H1 (cell line): ENCODE results near the gene CAPN11. TPM values are rescaled to one million over a fixed set of nuclear protein-coding genes. Genes with fewer than 3 reads are reported as not detected.

Source experiments
- CTCF ChIA-PET: fragments of 300-600 bp; sonication (Branson Sonifier 250); formaldehyde crosslinking; loops from one replicate; lab custom pipeline; 2021; ENCODE audit not compliant: partially characterized antibody; lab: Charles Lee
- POLR2A ChIA-PET: fragments of 300-600 bp; sonication (Branson Sonifier 250); formaldehyde crosslinking; loops from one replicate; lab custom pipeline; 2021; ENCODE audit warnings: inconsistent platforms; ENCODE audit not compliant: partially characterized antibody; lab: Charles Lee
- DNase-seq, 2 experiments: peaks; one replicate each; pipeline versions ENCODE4 v3.0.0 to v3.0.0-alpha.2; 2010 to 2022; ENCODE audit warnings: low spot score in 2 of 2, low read depth in 1 of 2, mixed read lengths in 1 of 2
- FAIRE-seq: peaks from 2 replicates; lab custom pipeline; 2011; peaks lifted over from hg19 to GRCh38; lab: Jason Lieb, UNC
- H2AFZ ChIP-seq: 2 replicates; pipeline ENCODE4 v1.8.1; 2012; ENCODE audit warnings: low read length, inconsistent platforms
- H2AK5ac ChIP-seq: 2 replicates; pipeline ENCODE4 v1.6.1; 2013; ENCODE audit warnings: low read depth, low read length
- H2BK120ac ChIP-seq: replicated peaks from 2 replicates; pipeline ENCODE3; 2013; ENCODE audit warnings: low read depth, low read length, inconsistent platforms
- H2BK12ac ChIP-seq: 2 replicates; pipeline ENCODE4 v1.6.1; 2013; ENCODE audit warnings: low read depth, low read length
- H2BK15ac ChIP-seq: 2 replicates; pipeline ENCODE4 v1.6.1; 2013; ENCODE audit warnings: low read length
- H2BK20ac ChIP-seq: 2 replicates; pipeline ENCODE4 v1.6.1; 2013; ENCODE audit warnings: low read length
- H2BK5ac ChIP-seq: 2 replicates; pipeline ENCODE4 v1.6.1; 2013; ENCODE audit warnings: low read depth, low read length
- H3K14ac ChIP-seq: 2 replicates; pipeline ENCODE4 v1.6.1; 2013; ENCODE audit warnings: inconsistent platforms; ENCODE audit not compliant: insufficient read length
- H3K18ac ChIP-seq: 2 replicates; pipeline ENCODE4 v1.6.1; 2013; ENCODE audit warnings: low read length; ENCODE audit errors: extremely low read depth
- H3K23ac ChIP-seq: 2 replicates; pipeline ENCODE4 v1.6.1; 2013; ENCODE audit warnings: inconsistent platforms; ENCODE audit not compliant: insufficient read length
- H3K23me2 ChIP-seq: 2 replicates; pipeline ENCODE4 v1.6.1; 2013; ENCODE audit warnings: low read depth, low read length
- H3K27ac ChIP-seq: 2 replicates; pipeline ENCODE4 v1.6.1; 2011; ENCODE audit warnings: low read depth, low read length, inconsistent platforms
- H3K27me3 ChIP-seq, 4 experiments: replicated peaks in 1 of 4; 1 replicate in 1 of 4; 2 replicates in 3 of 4; pipeline versions ENCODE4 v1.6.1 to v1.8.1; 2011 to 2013; ENCODE audit warnings: low read length in 3 of 4, mild to moderate bottlenecking in 3 of 4, inconsistent platforms in 2 of 4, mixed read lengths in 2 of 4, moderate library complexity in 1 of 4; ENCODE audit not compliant: control insufficient read depth in 3 of 4, insufficient read depth in 3 of 4; ENCODE audit errors: extremely low read depth in 1 of 4
- H3K36me3 ChIP-seq, 4 experiments: 2 replicates each; pipeline versions ENCODE4 v1.6.1 to v1.8.1; 2011 to 2013; ENCODE audit warnings: mild to moderate bottlenecking in 4 of 4, low read length in 3 of 4, moderate library complexity in 2 of 4, control low read depth in 1 of 4, inconsistent platforms in 1 of 4; ENCODE audit not compliant: insufficient read depth in 4 of 4, control insufficient read depth in 2 of 4
- H3K4ac ChIP-seq: replicated peaks from 2 replicates; pipeline ENCODE3; 2013; ENCODE audit warnings: low read length, low read depth, mixed read lengths, inconsistent platforms; ENCODE audit not compliant: insufficient read length
- H3K4me1 ChIP-seq, 4 experiments: replicated peaks in 1 of 4; 1 replicate in 1 of 4; 2 replicates in 3 of 4; pipeline versions ENCODE4 v1.6.1 to v1.8.1; 2011 to 2013; ENCODE audit warnings: low read length in 3 of 4, inconsistent platforms in 2 of 4, mixed read lengths in 1 of 4; ENCODE audit not compliant: insufficient read depth in 4 of 4, control insufficient read depth in 3 of 4
- H3K4me2 ChIP-seq, 2 experiments: 2 replicates each; pipeline versions ENCODE4 v1.6.1 to v1.8.1; 2011 to 2013; ENCODE audit warnings: low read depth in 2 of 2, low read length in 2 of 2, control low read depth in 1 of 2, inconsistent platforms in 1 of 2, mild to moderate bottlenecking in 1 of 2; ENCODE audit not compliant: insufficient read depth in 1 of 2
- H3K4me3 ChIP-seq, 4 experiments: fragments of 200-600, 300-600 bp in 1 of 4; sonication (generic), shearing (Covaris generic), sonication (Bioruptor Twin) in 1 of 4; 2 replicates each; pipeline versions ENCODE4 v1.5.1 to v1.8.1; 2011 to 2016; ENCODE audit warnings: low read length in 4 of 4, low read depth in 3 of 4, control low read depth in 2 of 4, inconsistent platforms in 2 of 4, mild to moderate bottlenecking in 2 of 4, mixed read lengths in 1 of 4, moderate library complexity in 1 of 4; ENCODE audit not compliant: insufficient read depth in 2 of 4; ENCODE audit errors: extremely low read depth in 1 of 4
- H3K56ac ChIP-seq: replicated peaks from 2 replicates; pipeline ENCODE3; 2013; ENCODE audit warnings: low read depth, mild to moderate bottlenecking, mixed read lengths, low read length, inconsistent platforms; ENCODE audit not compliant: insufficient read length
- H3K79me1 ChIP-seq: 2 replicates; pipeline ENCODE4 v1.6.1; 2013; ENCODE audit warnings: low read depth, low read length, control low read depth
- H3K79me2 ChIP-seq, 2 experiments: 2 replicates each; pipeline versions ENCODE4 v1.6.1 to v1.8.1; 2012 to 2013; ENCODE audit warnings: low read length in 2 of 2, mild to moderate bottlenecking in 2 of 2, inconsistent platforms in 1 of 2; ENCODE audit not compliant: insufficient read depth in 2 of 2, control insufficient read depth in 1 of 2
- H3K9ac ChIP-seq, 4 experiments: replicated peaks in 1 of 4; 1 replicate in 1 of 4; 2 replicates in 3 of 4; pipeline versions ENCODE4 v1.6.1 to v1.8.1; 2011 to 2013; ENCODE audit warnings: low read depth in 3 of 4, low read length in 3 of 4, control low read depth in 2 of 4, mild to moderate bottlenecking in 2 of 4, moderate library complexity in 2 of 4, inconsistent platforms in 1 of 4; ENCODE audit errors: extremely low read depth in 1 of 4
- H3K9me3 ChIP-seq, 2 experiments: 2 replicates each; pipeline versions ENCODE4 v1.6.1 to v1.8.1; 2012 to 2013; ENCODE audit warnings: mild to moderate bottlenecking in 2 of 2, moderate library complexity in 2 of 2, control low read depth in 1 of 2, inconsistent platforms in 1 of 2, low read depth in 1 of 2, low read length in 1 of 2, mixed read lengths in 1 of 2; ENCODE audit not compliant: insufficient read depth in 2 of 2
- H4K20me1 ChIP-seq, 2 experiments: replicated peaks in 1 of 2; 2 replicates each; pipeline versions ENCODE3 to v1.8.1; 2011 to 2013; ENCODE audit warnings: inconsistent platforms in 2 of 2, low read length in 2 of 2, mild to moderate bottlenecking in 1 of 2; ENCODE audit not compliant: insufficient read depth in 2 of 2, control insufficient read depth in 1 of 2
- H4K5ac ChIP-seq: 2 replicates; pipeline ENCODE4 v1.6.1; 2013; ENCODE audit warnings: low read length, low read depth, mixed read lengths, inconsistent platforms; ENCODE audit not compliant: insufficient read length
- H4K8ac ChIP-seq: 2 replicates; pipeline ENCODE4 v1.8.0; 2013; ENCODE audit warnings: mild to moderate bottlenecking, moderate library complexity, low read length, inconsistent platforms; ENCODE audit not compliant: insufficient read depth; ENCODE audit errors: extremely low read depth
- H4K91ac ChIP-seq: replicated peaks from 2 replicates; pipeline ENCODE3; 2013; ENCODE audit warnings: low read length, mixed read lengths, inconsistent platforms; ENCODE audit not compliant: insufficient read length
- ASH2L ChIP-seq: fragments of 200-600, 300-600 bp; sonication (generic); IDR thresholded peaks from one replicate; pipeline ENCODE4 v1.7.1; 2017; ENCODE audit warnings: low read length
- CHD1 ChIP-seq: IDR thresholded peaks from 2 replicates; pipeline ENCODE4 v1.6.1; 2012; ENCODE audit warnings: low read depth, low read length, improper control_type of control experiment
- KDM4A ChIP-seq: IDR thresholded peaks from one replicate; pipeline ENCODE4 v1.7.1; 2012; ENCODE audit warnings: low read depth, mild to moderate bottlenecking, moderate library complexity, low read length, inconsistent platforms; ENCODE audit not compliant: severe bottlenecking
- NRF1 ChIP-seq: IDR thresholded peaks from 2 replicates; pipeline ENCODE4 v1.6.1; 2011; ENCODE audit warnings: mild to moderate bottlenecking, low read depth, low read length, improper control_type of control experiment
- RAD21 ChIP-seq, 2 experiments: IDR thresholded peaks in 1 of 2; conservative IDR thresholded peaks in 1 of 2; 2 replicates each; pipeline ENCODE4 v1.6.1; 2011; ENCODE audit warnings: low read depth in 2 of 2, low read length in 2 of 2, improper control_type of control experiment in 1 of 2, inconsistent platforms in 1 of 2, mild to moderate bottlenecking in 1 of 2, moderate library complexity in 1 of 2
- RFX5 ChIP-seq: IDR thresholded peaks from 2 replicates; pipeline ENCODE4 v1.6.1; 2011; ENCODE audit warnings: low read depth, low read length, improper control_type of control experiment, borderline replicate concordance
- SIN3A ChIP-seq, 2 experiments: IDR thresholded peaks in 1 of 2; conservative IDR thresholded peaks in 1 of 2; 2 replicates each; pipeline ENCODE4 v1.6.1; 2011 to 2012; ENCODE audit warnings: low read length in 2 of 2, improper control_type of control experiment in 1 of 2, low read depth in 1 of 2, mild to moderate bottlenecking in 1 of 2
- SIX5 ChIP-seq: IDR thresholded peaks from 2 replicates; pipeline ENCODE4 v1.6.1; 2011; ENCODE audit warnings: mild to moderate bottlenecking, low read depth, low read length
- TAF7 ChIP-seq: optimal IDR thresholded peaks from 2 replicates; pipeline ENCODE3; 2011; ENCODE audit warnings: low read depth, mild to moderate bottlenecking, inconsistent platforms, low read length, moderate library complexity, borderline replicate concordance
- WGBS, 2 experiments: shearing (Covaris generic) in 1 of 2; methylation state at CpG; one replicate each; pipeline versions ENCODE4 v1.1.6 to v1.1.7; 2013 to 2015; ENCODE audit warnings: low lambda C conversion rate in 2 of 2, mixed read lengths in 2 of 2, inconsistent platforms in 1 of 2, low coverage in 1 of 2, missing lambda C conversion rate in 1 of 2; ENCODE audit not compliant: insufficient replicate concordance in 2 of 2, insufficient coverage in 1 of 2, insufficient read length in 1 of 2; ENCODE audit errors: extremely low coverage in 1 of 2, missing lambda C conversion rate in 1 of 2; 5-methylcytosine and 5-hydroxymethylcytosine counted together
- polyA plus RNA-seq, 7 experiments: library from polyadenylated mRNA; depleted of rRNA in 3 of 7; stranded (reverse) in 5 of 7; unstranded in 2 of 7; fragments of >200 nt in 5 of 7; fragments of 200-250 nt in 2 of 7; gene quantifications; 1 replicate in 5 of 7; 2 replicates in 1 of 7; 4 replicates in 1 of 7; pipeline versions ENCODE4 v1.2.1 to v1.2.3, GENCODE V29; 2011 to 2013; ENCODE audit warnings: missing spikeins in 2 of 7, mixed read lengths in 2 of 7
- total RNA-seq: library from RNA; stranded (reverse); fragmentation: NEBNext Ultra II Directional; extraction: Animal tissue kit (Norgen Biotek cat#: 25700); gene quantifications from 2 replicates; pipeline ENCODE4 v1.2.1, GENCODE V29; 2021
- TF ChIP-seq, protein P1 (sequence below): IDR thresholded peaks from 2 replicates; pipeline ENCODE4 v1.6.1; 2011; ENCODE audit warnings: low read length, improper control_type of control experiment

CAPN11 gene
- total and polyA plus RNA-seq, 2 of the 8 experiments (the other 6 are each of a cell fraction or from before 2014, with no cell fraction given), result 0.95 to 0.97 TPM

DNA sequence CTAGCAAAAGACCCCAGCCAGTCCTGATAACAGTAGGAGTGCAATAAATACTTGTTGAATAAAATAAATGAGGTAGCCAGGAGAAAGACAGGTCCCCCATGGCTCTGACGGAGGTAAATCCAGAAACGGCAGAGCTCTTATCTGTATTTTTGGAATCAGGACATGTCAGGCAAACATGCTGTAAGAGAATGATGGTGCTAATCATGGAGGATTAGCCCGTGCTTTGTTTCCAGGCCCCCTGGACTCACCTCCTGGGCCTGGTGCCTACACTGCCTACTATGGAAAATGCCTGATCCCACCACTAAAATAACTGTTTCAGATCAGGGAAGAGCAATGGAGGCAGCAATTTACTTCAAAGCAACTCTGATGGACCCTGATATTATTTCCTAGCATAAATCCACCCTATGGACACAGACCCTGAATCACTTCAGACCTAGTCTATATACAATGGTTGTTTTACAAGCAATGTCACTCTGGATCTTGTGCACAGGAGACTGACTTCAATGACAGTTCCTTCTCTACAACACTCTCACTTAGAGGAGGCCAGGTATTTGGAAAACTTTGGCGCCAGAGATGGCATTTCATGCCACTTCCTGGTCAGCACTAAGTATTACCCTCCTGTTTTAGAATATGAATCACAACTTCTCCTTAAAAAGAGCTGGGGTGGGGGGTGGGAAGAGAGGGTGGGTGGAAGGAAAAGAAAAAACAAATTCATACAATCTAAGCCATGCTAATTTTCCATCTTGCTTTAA lies 37.8 kb upstream of the CAPN11 start:
- Histone ChIP-seq H3K79me2 (peaks cover 62 to 100% of the 10 kb centered on the region in 2 experiments), H3K4ac (no peak overlapping the region), H3K23me2 (no peaks in the 10 kb centered on the region; the same call in 1 of the 2 replicates), H3K18ac (no peak overlapping the region), H3K4me3 (no peak overlapping the region), H2AFZ (no peak overlapping the region), H3K79me1 (peaks cover 16% of the 10 kb centered on the region), H2BK5ac (no peak overlapping the region), H2AK5ac (no peak overlapping the region), H3K14ac (no peak overlapping the region), H4K20me1 (peaks cover 26 to 27% of the 10 kb centered on the region in 2 experiments), H3K56ac (no peak overlapping the region), H3K27ac (no peak overlapping the region), H3K9me3 (no peaks in the 10 kb centered on the region), H3K36me3 (peaks cover 0 to 2% (median 0%) of the 10 kb centered on the region in 4 experiments; a peak in 1 of 8 replicates), H3K9ac (no peak overlapping the region), H3K23ac (no peak overlapping the region), H2BK15ac (no peak overlapping the region), H4K8ac (no peak overlapping the region), H4K91ac (no peak overlapping the region), H2BK120ac (no peak overlapping the region), H3K27me3 (no peaks in the 10 kb centered on the region), H4K5ac (no peak overlapping the region), H2BK12ac (no peak overlapping the region), H3K4me2 (no peak overlapping the region; a peak in 1 of 4 replicates), H3K4me1 (peaks cover 1 to 18% (median 10%) of the 10 kb centered on the region in 4 experiments), H2BK20ac (no peak overlapping the region)
- DNase-seq, result no peak
- CTCF ChIA-PET, result interaction anchor here (1.1 to 22.5 kb wide), 6 partner anchors 10 to 42 kb away, joined by 3 to 255 read pairs (median 4); no protein-coding TSS in a partner anchor
- WGBS, 2 experiments, result 85% methylated on average over 4 of the region's 4 CpGs; no CpG with 5 or more reads in 1 of the 2 experiments
- FAIRE-seq, result no peak
- TF ChIP-seq TAF7 (no peak), SIX5 (no peak), ASH2L (no peak), NRF1 (no peak), KDM4A (no peak), RFX5 (no peak), SIN3A (conservative IDR thresholded peaks at IDR 0.05 in 1 of 2, IDR thresholded peaks at IDR 0.05 in 1 of 2; ENCODE audit: low read depth in 1 of 2, low read length in 2 of 2) (no peak), RAD21 (IDR thresholded peaks at IDR 0.05 in 1 of 2, conservative IDR thresholded peaks at IDR 0.05 in 1 of 2; ENCODE audit: low read depth in 2 of 2, low read length in 2 of 2) (no peak), CHD1 (no peak)
- TF ChIP-seq, protein P1, sequence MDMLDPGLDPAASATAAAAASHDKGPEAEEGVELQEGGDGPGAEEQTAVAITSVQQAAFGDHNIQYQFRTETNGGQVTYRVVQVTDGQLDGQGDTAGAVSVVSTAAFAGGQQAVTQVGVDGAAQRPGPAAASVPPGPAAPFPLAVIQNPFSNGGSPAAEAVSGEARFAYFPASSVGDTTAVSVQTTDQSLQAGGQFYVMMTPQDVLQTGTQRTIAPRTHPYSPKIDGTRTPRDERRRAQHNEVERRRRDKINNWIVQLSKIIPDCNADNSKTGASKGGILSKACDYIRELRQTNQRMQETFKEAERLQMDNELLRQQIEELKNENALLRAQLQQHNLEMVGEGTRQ, result no peak
- POLR2A ChIA-PET, result interaction anchor here (0.9 to 2.2 kb wide), 9 partner anchors 11 to 126 kb away, joined by 3 to 6 read pairs (median 3); partner anchors contain the start of gene HSP90AB1
